GM18499 (cell line): Measurements from ENCODE around the gene TCOF1.

ENCODE experiments used
- ATAC-seq: cut with Tn5 transposase; IDR thresholded peaks from one replicate; pipeline ENCODE4 v1.9.1; 2021; ENCODE audit warnings: moderate number of reproducible peaks; ENCODE audit not compliant: insufficient read depth, unreplicated experiment

Gene TCOF1

DNA sequence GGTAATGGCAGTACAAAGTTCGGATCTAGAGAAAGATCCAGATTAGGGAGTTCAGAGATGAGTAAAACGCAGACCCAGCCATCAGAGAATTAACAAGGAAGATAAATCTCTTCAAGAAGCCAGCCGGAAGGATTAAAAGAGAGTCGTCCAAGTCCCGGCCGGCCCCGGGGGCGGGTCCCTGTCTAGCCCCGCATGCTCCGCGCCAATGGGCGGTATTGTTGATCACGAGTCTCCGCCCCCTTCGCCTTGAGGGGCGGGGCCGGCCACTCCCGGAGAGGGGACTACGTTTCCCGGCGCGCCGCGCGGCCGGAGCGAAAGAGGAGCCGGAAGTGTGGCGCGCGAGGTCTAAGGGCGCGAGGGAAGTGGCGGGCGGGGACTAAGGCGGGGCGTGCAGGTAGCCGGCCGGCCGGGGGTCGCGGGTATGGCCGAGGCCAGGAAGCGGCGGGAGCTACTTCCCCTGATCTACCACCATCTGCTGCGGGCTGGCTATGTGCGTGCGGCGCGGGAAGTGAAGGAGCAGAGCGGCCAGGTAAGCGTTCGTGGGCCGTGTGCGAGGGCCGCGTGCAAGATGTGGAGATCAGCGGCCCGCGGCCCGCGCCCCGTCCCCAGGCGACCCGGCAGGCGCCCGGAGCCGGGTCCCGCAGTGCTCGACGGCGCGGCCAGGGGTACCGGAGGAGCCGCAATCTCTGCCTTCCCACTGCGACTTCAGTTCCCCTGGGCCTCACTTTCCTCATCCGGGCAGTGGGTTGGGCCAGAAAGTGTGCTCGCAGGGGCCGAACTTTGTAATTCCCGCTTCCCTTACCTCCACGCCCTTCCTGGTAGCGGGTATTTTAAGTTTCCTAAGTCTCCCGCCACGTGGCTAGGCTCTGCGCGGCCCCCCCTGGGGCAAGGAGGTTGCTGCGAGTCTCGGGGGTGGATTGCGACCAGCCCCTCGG is at the start of gene TCOF1:
TSS of gene TCOF1 (plus strand) at position 372 of the 935 bp plus-strand sequence. CDS start at position 422, 50 bp downstream.
- peak; percentile 81 for ATAC-seq

DNA sequence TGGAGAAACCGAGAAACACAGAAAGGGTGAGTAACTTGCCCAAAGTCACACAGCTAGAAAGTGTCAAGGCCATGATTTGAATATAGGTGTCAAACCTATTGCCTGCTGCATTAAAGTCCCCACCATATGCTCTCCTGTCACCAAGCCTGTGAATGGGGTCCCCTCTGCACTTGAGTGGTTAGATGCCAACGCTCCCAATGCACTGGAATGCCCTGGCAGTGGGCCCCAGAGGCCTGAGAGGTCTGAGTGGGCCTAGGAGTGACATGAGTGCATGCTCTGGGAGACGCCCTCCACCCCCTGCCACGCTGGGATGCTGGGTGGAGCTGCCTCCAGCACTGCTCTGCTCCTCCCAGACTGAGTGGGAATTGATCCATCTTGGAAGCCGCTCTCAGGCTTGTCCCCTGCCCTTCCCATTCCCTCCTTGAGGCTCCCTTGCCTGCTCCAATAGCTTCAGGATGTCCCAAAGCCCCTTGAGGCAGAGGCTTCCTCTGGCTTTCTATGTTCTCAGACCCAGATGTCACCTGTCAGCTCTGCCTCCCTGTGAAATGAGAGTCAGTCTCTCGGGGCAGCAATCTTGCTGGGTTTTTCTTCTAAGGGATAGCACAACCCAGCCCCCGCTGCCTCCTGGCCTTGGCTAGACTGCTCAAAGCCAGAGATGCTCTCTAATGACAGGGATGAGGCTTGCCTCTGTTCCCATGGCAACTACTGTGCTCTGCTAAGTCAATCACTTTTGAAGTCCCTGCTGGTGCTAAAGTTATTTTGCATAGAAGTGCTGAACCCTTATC is 48.2 kb upstream of the TCOF1 start:
- no peak for ATAC-seq

- ATAC-seq: no peak
Observed at GRCh38 chr5:150309886-150310239, 47.6 kb upstream of the TCOF1 start.

DNA sequence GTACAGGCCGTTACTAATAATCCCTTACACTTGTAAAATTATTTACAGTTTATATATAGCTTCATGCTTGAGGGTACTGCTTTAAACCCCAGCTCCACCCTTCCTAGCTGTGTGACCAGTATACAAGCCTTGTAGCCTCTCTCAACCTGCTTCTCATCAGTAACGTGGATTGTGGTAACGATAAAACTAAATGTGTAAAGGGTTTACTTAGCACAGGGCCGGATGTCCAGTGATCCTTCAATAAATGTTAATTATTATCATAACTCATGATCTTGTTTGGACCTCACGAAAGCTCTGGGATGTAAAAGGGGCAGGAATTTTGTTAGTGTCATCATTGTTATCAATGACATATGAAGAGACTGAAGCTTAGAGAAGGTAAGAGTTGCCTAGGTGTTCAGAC is 47.3 kb upstream of the TCOF1 start:
- no peak for ATAC-seq

DNA sequence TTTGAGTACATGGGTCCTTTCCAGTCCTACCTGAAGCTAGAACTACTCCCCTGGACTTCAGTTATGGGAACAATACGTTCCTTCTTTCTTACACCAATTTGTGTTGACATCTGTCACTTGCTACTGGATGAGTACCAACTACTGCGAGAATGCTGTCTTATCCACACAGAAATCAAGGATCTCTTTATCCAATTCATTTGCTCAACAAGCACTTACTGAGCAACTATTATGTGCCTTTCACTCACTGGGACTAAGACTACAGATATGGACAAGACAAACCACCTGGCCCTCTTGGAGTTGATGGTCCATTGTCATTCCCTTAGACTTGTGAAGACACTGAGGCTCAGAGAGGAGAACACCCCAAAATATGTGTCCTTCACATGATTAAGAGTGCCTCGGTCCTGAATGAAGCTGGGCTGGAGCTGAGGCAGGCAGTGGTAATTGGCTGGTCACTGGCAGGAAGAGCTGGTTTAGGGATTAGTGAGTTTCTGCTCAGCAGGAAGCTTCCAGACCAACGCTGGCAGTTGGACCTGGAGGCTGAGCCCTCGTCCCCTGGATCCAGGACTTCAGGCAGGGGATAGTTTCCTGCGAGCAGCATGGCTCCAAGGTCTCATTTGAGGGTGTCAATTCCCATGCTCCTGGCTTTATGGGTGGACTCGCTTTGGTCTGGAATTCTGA is 46.3 kb upstream of the TCOF1 start:
- ATAC-seq: no peak

DNA sequence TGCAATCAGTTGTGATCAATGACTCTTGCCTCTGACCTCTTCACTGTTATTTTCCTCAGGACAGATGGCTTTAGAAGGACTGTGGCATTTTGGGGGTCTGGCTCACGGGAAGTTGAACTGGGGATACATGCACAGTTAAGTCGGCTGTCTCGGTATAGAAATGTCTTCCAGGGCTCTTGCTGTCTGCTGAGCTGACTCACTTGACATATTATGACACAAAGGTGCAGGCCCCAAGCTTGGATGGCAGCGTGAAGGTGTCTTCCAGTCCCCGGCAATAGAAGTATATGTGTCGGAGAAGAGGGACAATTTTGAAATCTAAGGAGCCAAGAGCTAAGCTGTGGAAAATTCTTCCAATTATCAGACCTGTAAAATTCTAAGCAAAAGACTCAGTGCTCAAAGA is 45.0 kb upstream of the TCOF1 start:
- no peak for ATAC-seq

GRCh38 chr5:150313501-150313900 is 44.0 kb upstream of the TCOF1 start:
- no peak for ATAC-seq

GRCh38 chr5:150313921-150314716 is 43.4 kb upstream of the TCOF1 start:
- ATAC-seq: no peak

- ATAC-seq: no peak
Observed at GRCh38 chr5:150315245-150315644, 42.3 kb upstream of the TCOF1 start.

- no peak for ATAC-seq
Observed at GRCh38 chr5:150316320-150316719, 41.2 kb upstream of the TCOF1 start.

GRCh38 chr5:150317048-150318003 is 40.2 kb upstream of the TCOF1 start:
- no peak for ATAC-seq

GRCh38 chr5:150318613-150319483 is 38.6 kb upstream of the TCOF1 start:
- ATAC-seq: no peak

DNA sequence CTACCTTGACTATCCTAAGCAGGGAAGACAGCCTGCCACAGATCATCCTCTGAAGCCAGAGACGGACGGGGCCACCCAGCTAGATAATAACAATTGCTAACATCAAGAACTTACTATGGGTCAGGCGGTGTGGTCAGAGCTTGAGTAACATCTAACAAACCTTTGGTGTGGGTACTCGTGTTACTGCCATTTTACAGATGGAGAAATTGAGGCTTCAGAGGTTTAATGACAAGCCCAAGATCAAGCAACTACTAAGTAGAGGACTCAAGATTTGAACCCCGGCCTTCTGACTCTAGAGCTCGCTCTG is 38.1 kb upstream of the TCOF1 start:
- ATAC-seq: no peak

DNA sequence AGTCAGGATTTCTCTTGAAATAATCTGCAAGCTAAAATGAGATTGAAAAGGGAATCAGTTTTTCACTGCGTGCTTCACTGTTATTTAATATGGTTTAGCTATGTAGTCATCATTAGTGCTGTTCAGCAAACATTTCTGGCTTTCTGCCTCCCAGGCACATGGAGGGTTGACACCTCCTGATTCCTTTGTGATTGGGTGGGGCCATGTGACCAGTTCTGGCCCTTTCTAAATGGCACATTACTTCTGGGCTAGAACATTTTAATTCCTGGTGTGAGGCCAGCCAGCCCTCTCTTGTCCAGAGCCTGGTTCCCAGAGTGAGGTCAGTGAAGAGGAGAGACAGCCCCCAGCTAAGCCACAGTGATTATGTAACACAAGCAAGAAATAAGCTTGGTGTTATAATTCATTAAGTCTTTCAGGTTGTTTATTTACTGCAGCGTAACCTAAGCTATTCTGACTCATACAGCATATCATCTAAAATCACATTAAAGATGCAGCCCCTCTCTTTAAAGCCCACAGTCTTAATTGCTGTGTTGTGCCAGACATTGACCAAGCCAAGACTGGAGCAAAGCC is 37.4 kb upstream of the TCOF1 start:
- no peak for ATAC-seq

DNA sequence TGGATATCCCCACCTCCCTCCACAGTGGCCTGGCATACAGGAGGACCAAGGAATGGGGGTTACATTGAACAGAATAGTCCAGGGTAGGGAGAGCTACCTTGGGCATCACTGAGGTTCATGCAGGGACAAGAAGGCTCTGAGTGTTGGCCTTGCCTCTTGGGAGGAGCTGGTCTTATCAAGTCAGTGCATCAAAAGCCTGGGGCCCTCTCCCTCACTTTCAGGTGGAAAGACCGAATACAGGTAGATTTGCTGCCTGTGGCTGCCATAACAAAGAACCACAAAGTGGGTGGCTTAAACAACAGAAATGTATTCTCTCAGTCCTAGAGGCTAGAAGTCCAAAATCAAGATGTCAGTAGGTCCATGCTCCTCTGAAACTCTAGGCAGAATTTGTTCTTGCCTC is 36.3 kb upstream of the TCOF1 start:
- no peak for ATAC-seq

DNA sequence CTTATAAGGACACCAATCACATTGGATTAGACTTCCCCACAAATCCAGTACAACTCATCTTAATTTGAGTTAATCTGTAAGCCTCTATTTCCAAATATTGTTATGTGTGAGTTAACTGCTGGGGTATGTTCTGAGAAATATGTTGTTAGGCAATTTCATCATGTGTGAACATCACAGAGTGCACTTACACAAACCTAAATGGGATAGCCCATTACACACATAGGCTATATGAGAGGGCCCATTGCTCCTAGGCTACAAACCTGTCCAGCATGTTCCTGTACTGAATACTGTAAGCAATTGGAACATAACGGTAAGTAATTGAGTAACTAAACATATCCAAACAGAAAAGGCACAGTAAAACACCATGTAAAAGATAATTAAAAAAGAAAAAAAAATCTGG is 35.7 kb upstream of the TCOF1 start:
- ATAC-seq: no peak

- no peak for ATAC-seq
Observed at GRCh38 chr5:150322202-150322601, 35.3 kb upstream of the TCOF1 start.

DNA sequence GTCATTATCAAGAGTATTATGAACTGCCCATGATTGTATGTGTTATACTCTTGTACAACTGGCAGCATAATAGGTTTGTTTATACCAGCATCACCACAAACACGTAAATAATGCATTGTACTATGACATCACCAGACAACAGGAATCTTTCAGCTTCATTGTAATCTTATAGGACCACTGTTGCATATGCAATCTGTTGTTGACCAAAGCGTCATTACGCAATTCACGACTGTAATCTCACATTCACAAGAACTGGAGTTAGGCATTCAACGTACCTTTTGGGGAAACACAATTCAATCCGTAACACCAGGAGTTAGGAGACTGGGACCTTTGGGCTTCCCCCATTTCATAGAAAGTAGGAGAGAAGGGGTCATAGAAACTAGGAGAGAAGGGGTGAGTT is 34.4 kb upstream of the TCOF1 start:
- no peak for ATAC-seq
